Activated T-helper 2 cell treated with anti-CD3 and anti-CD28 coated beads, Interferon-gamma antibody, Interleukin-2, Interleukin-4, amounts not matched to agents 10 μg/mL and 5 μg/mL and 100 μg/mL, durations not matched to agents 14 hours and 24 hours and 36 hours (primary cell): ENCODE measurements around the gene CCDC68. TPM values are rescaled to one million over a fixed set of nuclear protein-coding genes. Genes with fewer than 3 reads are reported as not detected.

ENCODE experiments used
- DNase-seq: peaks from one replicate; pipeline ENCODE4 v3.0.0; 2021; ENCODE audit warnings: low spot score
- H3K27ac Mint-ChIP-seq: one replicate; pipeline ENCODE4 v1.8.0; 2021; ENCODE audit warnings: mixed read lengths
- H3K27me3 Mint-ChIP-seq: one replicate; pipeline ENCODE4 v1.8.0; 2021; ENCODE audit warnings: low read depth, mixed read lengths
- H3K36me3 Mint-ChIP-seq: one replicate; pipeline ENCODE4 v1.8.0; 2021; ENCODE audit warnings: low read depth, mixed read lengths
- H3K4me1 Mint-ChIP-seq: one replicate; pipeline ENCODE4 v1.8.0; 2021; ENCODE audit warnings: low read depth, mixed read lengths
- H3K4me3 Mint-ChIP-seq: one replicate; pipeline ENCODE4 v1.8.0; 2021; ENCODE audit warnings: low read depth, mild to moderate bottlenecking, moderate library complexity, mixed read lengths
- H3K9me3 Mint-ChIP-seq: one replicate; pipeline ENCODE4 v1.8.0; 2021; ENCODE audit warnings: mixed read lengths
- intact Hi-C: fragments of 100-400 bp; cut with micrococcal nuclease; formaldehyde crosslinking; loops from one replicate; pipeline ENCODE4 v1.15.1; 2023
- total RNA-seq: library from RNA; stranded (reverse); gene quantifications from 2 replicates; pipeline ENCODE4 v1.2.3, GENCODE V29; 2022

Gene CCDC68
- total RNA-seq, 1 donor from 2014 or later, result not detected

DNA sequence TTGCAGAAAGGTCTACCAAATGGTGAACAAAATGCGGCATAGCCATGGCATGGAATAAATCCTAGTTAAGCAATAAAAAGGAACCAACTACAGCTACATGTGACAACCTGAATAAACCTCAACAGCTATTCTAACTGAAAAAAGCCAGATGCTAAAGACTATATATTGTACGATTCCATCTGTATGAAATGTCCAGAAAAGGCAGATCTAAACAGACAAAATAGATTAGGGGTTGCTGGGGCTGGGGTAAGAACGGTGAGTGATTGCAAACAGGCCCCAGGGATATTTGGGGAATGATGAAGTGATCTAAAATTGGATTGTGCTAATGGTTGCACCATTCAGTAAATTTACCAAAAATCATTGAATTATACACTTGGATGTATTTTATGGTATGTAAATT, 2.8 kb downstream of the CCDC68 start:
- H3K4me1 Mint-ChIP-seq, result peaks cover 3% of the 10 kb centered on the region

DNA sequence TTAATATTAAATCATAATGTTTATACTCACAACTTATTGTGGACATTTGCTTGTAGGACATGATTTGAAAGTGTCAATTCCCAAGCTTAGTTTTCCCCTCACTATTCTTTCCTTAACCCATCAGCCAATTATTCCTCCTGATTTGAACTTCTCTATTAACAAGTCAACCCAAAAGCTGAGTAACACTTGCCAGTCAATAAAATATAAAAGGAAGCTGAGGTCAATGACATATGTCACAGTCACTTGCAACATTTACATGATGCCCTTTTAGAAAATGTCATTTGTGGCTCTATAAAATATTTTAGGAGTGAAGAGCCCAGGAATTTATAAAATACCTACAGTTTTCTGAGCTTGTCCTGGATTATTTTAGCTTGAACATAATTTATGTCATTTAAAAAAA, 7.2 kb downstream of the CCDC68 start:
- no peaks in the 10 kb centered on the region for H3K9me3 Mint-ChIP-seq
- peaks cover 1% of the 10 kb centered on the region for H3K4me1 Mint-ChIP-seq
- peaks cover 38% of the 10 kb centered on the region for H3K27me3 Mint-ChIP-seq
- intact Hi-C loops, result no loop called here
- no peak overlapping the region for H3K27ac Mint-ChIP-seq
- no peak for DNase-seq
- H3K4me3 Mint-ChIP-seq, result no peak overlapping the region
- no peaks in the 10 kb centered on the region for H3K36me3 Mint-ChIP-seq

More for the DNA sequence above, 2.8 kb downstream of the CCDC68 start:
- no peaks in the 10 kb centered on the region for H3K36me3 Mint-ChIP-seq
- H3K4me3 Mint-ChIP-seq, result no peak overlapping the region
- peaks cover 61% of the 10 kb centered on the region for H3K27me3 Mint-ChIP-seq
- intact Hi-C loops, result no loop called here
- no peaks in the 10 kb centered on the region for H3K9me3 Mint-ChIP-seq
- H3K27ac Mint-ChIP-seq, result no peak overlapping the region
- no peak for DNase-seq

DNA sequence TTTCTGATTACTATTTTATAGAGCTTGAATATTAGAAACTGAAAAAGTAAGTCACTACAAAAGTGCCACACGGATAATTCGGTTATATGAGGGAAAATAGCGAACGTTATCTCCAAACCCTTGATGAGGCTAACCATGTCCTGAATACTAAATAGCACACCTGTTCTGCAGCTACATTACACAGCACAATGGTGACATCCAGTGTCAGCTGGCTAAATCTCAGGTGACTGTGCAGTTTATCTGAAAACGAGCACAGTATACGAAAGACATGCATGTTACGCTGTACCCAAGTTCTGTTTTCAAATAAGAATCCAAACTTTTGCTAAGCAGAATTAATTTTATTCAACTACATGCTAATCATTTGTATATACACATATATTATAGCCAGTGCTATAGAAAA, 9.0 kb downstream of the CCDC68 start:
- H3K27ac Mint-ChIP-seq, result no peak overlapping the region
- peaks cover 12% of the 10 kb centered on the region for H3K4me1 Mint-ChIP-seq
- no peaks in the 10 kb centered on the region for H3K36me3 Mint-ChIP-seq
- intact Hi-C loops, result no loop called here
- no peak overlapping the region for H3K4me3 Mint-ChIP-seq
- DNase-seq, result no peak
- no peaks in the 10 kb centered on the region for H3K9me3 Mint-ChIP-seq
- H3K27me3 Mint-ChIP-seq, result peaks cover 27% of the 10 kb centered on the region

DNA sequence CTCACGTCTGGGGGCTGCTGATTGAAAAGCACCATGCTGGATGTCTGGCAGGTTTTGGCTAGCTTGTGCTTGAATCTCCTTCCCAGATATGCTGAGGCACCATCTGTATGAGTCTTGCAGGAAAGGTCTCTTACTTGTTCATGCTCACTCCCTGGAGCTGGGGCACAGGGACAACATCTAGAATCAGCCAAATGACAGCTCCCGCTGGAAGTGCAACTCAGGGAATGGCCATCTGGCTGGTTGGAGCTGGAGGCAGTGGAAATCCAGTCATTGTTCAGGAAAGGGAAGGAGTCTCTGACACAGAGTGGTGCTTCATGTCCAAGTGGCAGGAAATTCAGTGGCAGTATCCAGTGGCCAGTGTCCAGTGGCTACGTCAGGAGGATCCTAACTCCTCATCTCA, 9.7 kb downstream of the CCDC68 start:
- Mint-ChIP-seq H3K27me3 (peaks cover 26% of the 10 kb centered on the region), H3K27ac (no peak overlapping the region), H3K36me3 (no peaks in the 10 kb centered on the region), H3K4me3 (no peak overlapping the region), H3K9me3 (no peaks in the 10 kb centered on the region), H3K4me1 (peaks cover 14% of the 10 kb centered on the region)
- intact Hi-C loops, result loop anchor here (5.0 kb wide), 1 partner anchor 142 kb away; no protein-coding TSS in a partner anchor
- DNase-seq, result no peak

DNA sequence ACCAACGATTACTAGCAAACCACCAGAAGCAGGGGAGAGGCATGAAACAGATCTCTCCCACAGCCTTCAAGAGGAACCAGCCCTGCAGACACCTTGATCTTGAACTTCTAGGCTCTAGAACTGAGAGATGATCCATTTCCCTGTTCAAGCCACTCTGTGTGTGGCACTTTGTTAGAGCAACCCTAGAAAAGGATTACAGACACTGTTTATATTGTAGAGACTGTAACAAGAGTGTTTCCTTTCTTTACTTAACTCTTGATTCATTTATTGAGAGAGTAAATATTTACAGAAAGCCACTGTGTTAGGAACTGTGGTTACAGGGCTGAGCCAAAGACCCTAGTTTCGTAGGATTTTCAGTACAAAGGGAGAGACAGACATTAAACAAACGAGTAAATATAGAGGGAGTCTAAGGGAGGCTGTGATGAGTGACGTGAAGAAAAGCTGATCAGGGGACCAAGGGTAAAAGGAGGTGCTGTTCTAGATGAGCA, 10.9 kb downstream of the CCDC68 start:
- Mint-ChIP-seq H3K9me3 (no peaks in the 10 kb centered on the region), H3K4me3 (no peak overlapping the region)
- intact Hi-C loops, result loop anchor here (5.0 kb wide), 1 partner anchor 141 kb away; no protein-coding TSS in a partner anchor

DNA sequence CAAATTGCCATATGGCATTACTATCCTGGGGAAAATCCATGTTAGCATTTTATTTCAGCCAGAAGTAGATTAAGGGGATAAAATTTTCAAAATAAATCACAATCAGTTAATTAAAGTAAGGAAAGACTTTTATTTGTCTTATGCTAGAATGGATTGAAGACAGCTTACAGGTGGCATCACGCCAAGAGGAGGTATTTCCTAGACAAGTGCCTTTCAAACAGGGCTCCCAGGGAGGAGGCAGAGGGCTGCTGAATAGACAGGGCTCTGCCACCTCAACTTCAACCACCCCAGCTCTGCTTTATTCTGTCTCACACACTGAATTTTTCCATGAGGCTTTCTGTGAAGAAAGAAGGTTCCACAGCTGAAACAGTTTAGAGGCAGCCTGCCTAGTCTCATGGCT, 12.2 kb downstream of the CCDC68 start:
- DNase-seq, result no peak
- H3K36me3 Mint-ChIP-seq, result no peaks in the 10 kb centered on the region
- H3K27me3 Mint-ChIP-seq, result peaks cover 18% of the 10 kb centered on the region
- H3K27ac Mint-ChIP-seq, result no peak overlapping the region
- no peaks in the 10 kb centered on the region for H3K9me3 Mint-ChIP-seq
- intact Hi-C loops, result loop anchor here (5.0 kb wide), 1 partner anchor 140 kb away; no protein-coding TSS in a partner anchor
- H3K4me3 Mint-ChIP-seq, result no peak overlapping the region
- H3K4me1 Mint-ChIP-seq, result peaks cover 14% of the 10 kb centered on the region

More for the DNA sequence above, 10.9 kb downstream of the CCDC68 start:
- H3K27ac Mint-ChIP-seq, result no peak overlapping the region
- peaks cover 24% of the 10 kb centered on the region for H3K27me3 Mint-ChIP-seq
- no peaks in the 10 kb centered on the region for H3K36me3 Mint-ChIP-seq
- peaks cover 14% of the 10 kb centered on the region for H3K4me1 Mint-ChIP-seq
- DNase-seq, result no peak

DNA sequence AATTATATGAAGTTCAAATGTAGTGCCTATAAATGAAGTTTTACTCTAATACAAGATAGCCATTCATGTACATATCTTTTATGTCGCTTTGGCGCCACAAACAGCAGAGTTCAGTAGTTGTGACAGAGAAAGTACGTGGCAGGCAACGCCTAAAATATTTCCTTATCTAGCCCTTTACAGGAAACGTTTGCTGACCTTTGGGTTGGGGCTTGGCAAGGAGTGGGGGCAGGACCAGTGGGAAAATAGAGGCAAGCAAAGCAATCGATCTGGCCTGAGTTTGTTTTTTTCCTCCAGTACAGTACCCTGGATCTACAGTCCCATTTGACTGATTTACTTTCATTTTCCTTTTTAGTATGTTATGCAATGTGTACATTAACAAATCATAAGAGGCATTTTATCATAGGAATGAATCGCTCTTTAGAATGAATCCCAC, 13.1 kb downstream of the CCDC68 start:
- Mint-ChIP-seq H3K27ac (peak overlapping the region; percentile 52), H3K4me3 (peak overlapping the region; percentile 67), H3K36me3 (no peaks in the 10 kb centered on the region), H3K27me3 (peaks cover 16% of the 10 kb centered on the region), H3K9me3 (no peaks in the 10 kb centered on the region), H3K4me1 (peaks cover 13% of the 10 kb centered on the region)
- intact Hi-C loops, result loop anchor here (5.0 kb wide), 1 partner anchor 139 kb away; no protein-coding TSS in a partner anchor
- DNase-seq, result no peak

DNA sequence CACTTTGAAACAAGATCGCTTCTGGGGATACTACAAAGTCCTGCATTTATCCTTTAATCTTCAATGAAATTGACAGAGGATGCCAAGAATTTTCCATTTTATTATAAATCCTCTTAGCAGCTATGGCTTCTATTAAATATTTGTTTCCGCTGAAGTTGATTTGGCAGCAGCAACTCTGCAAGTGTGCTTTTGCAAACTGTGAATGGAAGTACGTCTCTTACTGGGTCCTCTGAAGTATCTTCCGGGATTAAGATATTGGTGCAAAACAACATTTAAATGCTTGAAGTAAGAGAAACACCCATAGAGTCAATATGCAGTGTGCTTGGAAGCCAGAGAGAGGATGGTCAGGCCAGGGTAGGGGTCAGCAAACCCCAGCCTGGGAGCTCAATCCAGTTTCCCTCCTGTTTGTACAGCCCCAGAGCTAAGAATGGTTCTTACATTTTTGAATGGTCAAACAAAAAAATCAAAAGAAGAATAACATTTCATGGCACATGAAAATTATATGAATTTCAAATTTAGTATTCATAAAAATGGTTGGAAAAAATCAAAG, 13.6 kb downstream of the CCDC68 start:
- Mint-ChIP-seq H3K36me3 (no peaks in the 10 kb centered on the region), H3K27me3 (peaks cover 16% of the 10 kb centered on the region), H3K4me1 (peaks cover 13% of the 10 kb centered on the region), H3K4me3 (peak overlapping the region; percentile 67), H3K9me3 (no peaks in the 10 kb centered on the region), H3K27ac (no peak overlapping the region)
- intact Hi-C loops, result loop anchor here (5.0 kb wide), 1 partner anchor 138 kb away; no protein-coding TSS in a partner anchor
- no peak for DNase-seq

DNA sequence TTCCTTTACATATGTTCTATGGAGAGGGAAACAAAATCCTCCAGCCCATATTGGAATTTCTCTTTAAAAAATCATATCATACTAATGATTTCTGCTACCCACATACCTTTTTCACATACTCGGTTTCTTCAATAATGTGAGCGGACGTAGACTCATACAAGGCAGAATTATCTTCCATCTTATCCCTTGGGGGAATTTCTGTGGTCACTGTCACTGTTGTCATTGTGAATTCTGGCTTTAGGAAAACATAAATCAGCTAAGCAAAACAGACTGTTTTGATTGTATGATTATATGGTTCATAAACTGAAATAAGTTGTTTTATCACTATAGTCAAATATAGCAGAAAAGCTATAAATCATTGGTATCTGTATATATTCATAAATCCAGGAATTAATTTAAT, 16.7 kb downstream of the CCDC68 start:
- Mint-ChIP-seq H3K36me3 (no peaks in the 10 kb centered on the region), H3K27ac (no peak overlapping the region), H3K4me3 (no peak overlapping the region), H3K9me3 (no peaks in the 10 kb centered on the region), H3K4me1 (peaks cover 13% of the 10 kb centered on the region), H3K27me3 (peaks cover 3% of the 10 kb centered on the region)
- DNase-seq, result no peak
- intact Hi-C loops, result no loop called here

DNA sequence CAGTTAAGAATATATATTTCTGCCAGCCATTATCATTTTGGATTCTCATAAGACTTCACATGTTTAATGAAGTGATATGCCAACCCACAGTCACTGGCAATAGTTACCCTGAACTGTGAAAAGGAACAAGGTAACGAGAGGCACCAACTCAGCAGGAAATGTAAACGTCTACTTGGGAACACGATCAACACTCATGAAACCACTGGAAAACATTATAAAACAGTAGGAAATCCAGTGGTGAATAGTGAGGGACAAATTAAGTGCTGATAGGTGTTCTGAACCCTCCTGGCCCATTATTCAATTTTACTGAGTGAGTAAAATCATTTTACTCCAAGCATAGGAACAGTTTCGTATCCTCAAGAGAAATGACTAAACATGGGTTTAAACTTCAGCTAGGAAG, 17.1 kb downstream of the CCDC68 start:
- Mint-ChIP-seq H3K4me1 (peaks cover 13% of the 10 kb centered on the region), H3K36me3 (no peaks in the 10 kb centered on the region), H3K4me3 (no peak overlapping the region), H3K27ac (no peak overlapping the region), H3K27me3 (peaks cover 3% of the 10 kb centered on the region), H3K9me3 (no peaks in the 10 kb centered on the region)
- DNase-seq, result no peak
- intact Hi-C loops, result no loop called here

DNA sequence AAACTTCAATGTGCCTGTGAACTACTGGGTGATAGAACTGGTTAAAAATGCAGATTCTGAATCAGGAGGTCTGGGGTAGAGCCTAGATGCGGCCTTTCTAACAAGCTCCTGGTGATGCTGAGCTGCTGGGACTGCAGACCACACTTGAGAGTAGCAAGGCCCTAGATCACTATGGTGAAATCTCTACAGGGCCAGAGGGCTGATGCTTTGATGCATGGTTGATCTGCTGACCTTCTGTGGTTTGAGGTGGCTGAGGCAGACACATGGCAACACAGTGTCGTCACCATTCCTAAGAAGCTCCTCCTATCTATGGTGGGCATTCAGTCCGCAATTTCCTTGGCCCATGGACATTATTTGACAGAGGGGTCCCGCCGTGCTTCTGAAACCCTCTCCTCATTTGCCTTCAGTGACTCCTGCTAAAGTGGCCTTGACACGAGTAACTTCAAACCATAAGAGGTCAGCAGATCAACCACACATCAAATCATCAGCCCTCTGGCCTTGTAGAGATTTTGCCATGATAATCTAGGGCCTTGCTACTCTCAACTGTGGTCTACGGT, 19.8 kb downstream of the CCDC68 start:
- peaks cover 14% of the 10 kb centered on the region for H3K27me3 Mint-ChIP-seq
- intact Hi-C loops, result no loop called here

DNA sequence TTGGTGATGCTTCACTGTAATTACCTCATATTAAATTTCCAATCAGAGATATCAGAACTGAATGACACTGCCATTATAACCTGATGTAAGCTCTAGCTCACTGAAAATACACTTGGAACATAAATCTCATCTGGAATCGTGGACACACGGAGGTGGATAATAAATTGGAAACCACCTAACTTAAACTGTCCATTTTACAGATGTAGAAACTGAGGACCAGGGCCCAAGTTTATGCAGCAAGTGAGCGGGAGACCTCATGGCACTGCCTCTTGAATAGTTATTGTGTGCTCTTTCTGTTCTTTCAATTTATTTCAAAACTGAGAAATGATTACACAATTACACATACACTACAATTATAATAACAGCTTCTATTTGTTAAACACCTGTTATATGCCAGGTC, 20.8 kb downstream of the CCDC68 start:
- no peaks in the 10 kb centered on the region for H3K36me3 Mint-ChIP-seq
- no peak overlapping the region for H3K4me3 Mint-ChIP-seq
- no peak for DNase-seq
- no peaks in the 10 kb centered on the region for H3K9me3 Mint-ChIP-seq
- no peak overlapping the region for H3K27ac Mint-ChIP-seq
- H3K4me1 Mint-ChIP-seq, result no peaks in the 10 kb centered on the region
- peaks cover 17% of the 10 kb centered on the region for H3K27me3 Mint-ChIP-seq
- intact Hi-C loops, result no loop called here

More for the DNA sequence above, 19.8 kb downstream of the CCDC68 start:
- DNase-seq, result no peak
- Mint-ChIP-seq H3K4me3 (no peak overlapping the region), H3K9me3 (no peaks in the 10 kb centered on the region), H3K36me3 (no peaks in the 10 kb centered on the region), H3K4me1 (no peaks in the 10 kb centered on the region), H3K27ac (no peak overlapping the region)

DNA sequence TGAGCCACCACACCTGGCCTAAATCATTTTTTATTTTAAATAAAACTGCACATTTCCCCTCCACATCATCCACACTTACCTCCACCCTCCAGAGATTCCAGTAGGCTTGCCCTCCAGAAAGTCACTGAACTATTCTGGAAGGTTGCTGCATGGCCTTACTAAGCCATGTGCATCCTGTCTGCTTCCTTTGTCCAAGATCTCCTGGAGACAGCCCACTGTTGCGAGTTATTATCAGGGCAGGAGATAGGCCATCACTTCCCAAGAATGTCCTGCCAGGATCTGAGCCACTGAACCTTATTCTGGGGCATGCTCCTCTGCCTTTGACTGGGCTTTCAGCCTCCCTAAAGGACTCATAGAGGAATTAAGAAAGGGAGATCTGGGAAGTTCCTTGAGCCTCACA, 26.8 kb downstream of the CCDC68 start:
- Mint-ChIP-seq H3K4me1 (no peaks in the 10 kb centered on the region), H3K27ac (no peak overlapping the region), H3K9me3 (no peaks in the 10 kb centered on the region), H3K36me3 (no peaks in the 10 kb centered on the region), H3K4me3 (no peak overlapping the region), H3K27me3 (peaks cover 24% of the 10 kb centered on the region)
- DNase-seq, result no peak
- intact Hi-C loops, result no loop called here
